HL-60 (cell line): ENCODE measurements around the gene DELE1.
A peak's percentile ranks its signal among the peaks of the same experiment; 100 is the strongest.

Source experiments
- POLR2AphosphoS5 ChIP-seq: IDR thresholded peaks from 2 replicates; pipeline ENCODE4 v1.6.1; 2012; ENCODE audit warnings: low read depth
- REST ChIP-seq: IDR thresholded peaks from 2 replicates; pipeline ENCODE4 v1.6.1; 2012; ENCODE audit warnings: low read depth; ENCODE audit not compliant: insufficient replicate concordance
- TF ChIP-seq, protein P1 (sequence below): IDR thresholded peaks from one replicate; pipeline ENCODE4 v1.5.1; 2011; ENCODE audit warnings: low read length, control low read depth, inconsistent platforms; ENCODE audit not compliant: insufficient read depth

DNA sequence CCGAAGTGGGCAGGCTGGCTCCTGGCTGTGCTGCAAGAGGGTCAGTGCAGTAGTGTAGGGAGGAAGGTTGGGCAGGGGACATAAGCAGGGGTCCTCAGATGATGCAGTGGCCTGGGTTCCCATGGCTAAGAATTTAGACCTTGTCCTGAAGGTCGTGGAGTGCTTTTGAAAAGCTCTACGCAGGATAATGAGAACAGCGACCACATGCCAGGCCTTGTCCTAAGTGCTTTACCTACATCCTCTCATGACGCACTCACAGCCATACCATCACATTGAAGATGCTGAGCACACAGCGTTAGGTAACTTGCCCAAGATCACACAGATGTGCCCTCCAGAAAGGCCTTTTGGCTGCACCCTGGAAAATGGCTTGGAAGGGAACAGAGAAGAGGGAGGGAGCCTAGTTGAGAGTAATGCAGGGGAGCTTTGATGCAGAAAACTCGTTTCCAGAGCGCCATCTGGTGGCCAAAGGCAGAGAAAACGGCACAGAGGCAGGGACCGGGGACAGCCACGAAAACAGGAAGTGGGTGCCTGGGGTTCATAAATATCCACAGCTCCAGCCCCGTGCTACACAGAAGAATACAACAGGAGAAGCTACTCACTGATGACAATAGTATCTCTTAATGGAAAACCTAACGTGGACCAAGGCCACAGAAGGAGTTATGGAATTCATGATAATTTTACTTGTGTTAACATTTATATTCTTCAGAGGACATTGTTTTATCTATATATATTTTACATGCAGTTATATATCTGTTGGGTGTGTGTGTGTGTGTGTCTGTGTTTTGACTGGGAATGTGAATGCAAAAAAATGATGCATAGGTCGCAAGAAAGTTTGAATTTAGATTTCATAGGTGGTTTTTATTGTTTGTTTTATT lies 37.0 kb downstream of the DELE1 start:
- TF ChIP-seq, protein P1, sequence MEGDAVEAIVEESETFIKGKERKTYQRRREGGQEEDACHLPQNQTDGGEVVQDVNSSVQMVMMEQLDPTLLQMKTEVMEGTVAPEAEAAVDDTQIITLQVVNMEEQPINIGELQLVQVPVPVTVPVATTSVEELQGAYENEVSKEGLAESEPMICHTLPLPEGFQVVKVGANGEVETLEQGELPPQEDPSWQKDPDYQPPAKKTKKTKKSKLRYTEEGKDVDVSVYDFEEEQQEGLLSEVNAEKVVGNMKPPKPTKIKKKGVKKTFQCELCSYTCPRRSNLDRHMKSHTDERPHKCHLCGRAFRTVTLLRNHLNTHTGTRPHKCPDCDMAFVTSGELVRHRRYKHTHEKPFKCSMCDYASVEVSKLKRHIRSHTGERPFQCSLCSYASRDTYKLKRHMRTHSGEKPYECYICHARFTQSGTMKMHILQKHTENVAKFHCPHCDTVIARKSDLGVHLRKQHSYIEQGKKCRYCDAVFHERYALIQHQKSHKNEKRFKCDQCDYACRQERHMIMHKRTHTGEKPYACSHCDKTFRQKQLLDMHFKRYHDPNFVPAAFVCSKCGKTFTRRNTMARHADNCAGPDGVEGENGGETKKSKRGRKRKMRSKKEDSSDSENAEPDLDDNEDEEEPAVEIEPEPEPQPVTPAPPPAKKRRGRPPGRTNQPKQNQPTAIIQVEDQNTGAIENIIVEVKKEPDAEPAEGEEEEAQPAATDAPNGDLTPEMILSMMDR, result peak; percentile 68
- TF ChIP-seq REST (no peak), POLR2AphosphoS5 (no peak)
